DMS153 (cell line): ENCODE measurements around the gene VAPA.

Experiments used
- DNase-seq: peaks from one replicate; lab custom pipeline; 2025; lab: John Stamatoyannopoulos, UW

The VAPA gene

DNA sequence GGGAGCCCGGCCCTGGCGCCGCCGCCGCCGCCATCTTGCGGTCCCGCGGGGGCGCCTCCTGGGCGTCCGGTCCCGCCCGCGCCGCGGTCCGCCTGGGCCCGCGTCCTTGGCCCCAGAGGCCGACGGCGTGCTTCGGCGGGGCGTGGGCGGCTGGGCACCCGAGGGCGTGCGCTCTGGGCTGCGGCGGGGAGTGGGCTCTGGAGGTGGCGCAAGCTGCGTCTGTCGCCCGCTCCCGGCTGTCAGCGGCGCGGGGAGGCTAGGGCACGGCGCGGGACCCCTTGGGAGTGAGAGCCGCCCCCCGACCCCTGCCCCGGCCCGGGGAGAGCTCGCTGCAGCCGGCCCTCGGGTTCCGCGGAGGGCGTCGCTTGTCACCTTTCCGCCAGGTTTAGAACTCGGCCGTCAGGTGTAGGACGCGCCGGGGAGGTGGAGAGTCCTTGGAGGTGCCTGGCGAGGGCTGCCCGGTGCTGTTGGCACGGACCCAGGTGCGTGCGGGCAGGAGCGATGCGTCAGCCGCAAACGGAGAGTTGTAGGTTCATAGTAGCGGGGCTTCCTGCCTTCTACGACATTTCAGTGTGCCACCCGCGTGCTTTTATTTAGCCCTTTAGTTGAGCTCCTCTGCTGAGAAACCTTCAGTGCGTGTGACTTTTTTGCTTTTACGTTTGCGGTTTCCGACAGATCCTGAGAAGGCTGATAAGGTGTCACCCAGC is 921 bp downstream of the VAPA start:
- peak; percentile 9 for DNase-seq

DNA sequence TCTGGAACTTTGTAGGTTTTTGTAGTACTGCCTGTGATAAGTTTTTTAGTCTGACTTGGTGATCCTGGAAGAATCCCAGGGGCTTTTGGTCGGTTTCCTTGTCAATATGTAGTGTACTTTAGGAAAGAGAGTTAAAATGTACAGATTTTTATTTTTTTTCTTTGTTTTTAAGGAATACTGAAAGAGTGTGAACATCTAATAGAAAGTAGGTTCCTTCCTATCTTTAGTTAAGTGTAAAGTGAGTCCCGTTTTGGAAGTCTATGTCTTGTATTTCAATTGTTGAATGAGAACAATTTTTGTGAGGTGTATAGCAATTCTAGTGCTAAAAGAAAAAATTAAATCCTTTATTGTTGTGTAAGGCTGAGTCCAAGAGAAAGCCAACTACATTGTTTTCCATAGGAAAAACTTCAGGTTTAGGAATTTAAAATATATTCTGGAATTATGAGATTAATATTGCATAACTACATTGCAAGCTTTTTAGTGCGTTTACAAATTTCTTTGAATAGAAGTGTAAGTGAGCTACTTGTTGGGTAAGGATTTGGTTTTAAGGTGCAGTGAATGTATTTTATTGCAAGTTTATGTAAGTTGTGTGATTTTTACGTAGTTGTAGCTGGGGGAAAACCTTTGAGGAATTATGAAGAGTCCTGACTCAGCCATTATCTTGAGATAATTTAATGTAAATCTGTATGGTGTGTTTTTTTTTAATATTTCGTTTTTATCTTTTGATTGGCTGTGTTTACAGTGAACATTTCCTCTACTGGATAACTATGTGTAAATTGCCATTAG is 1.7 kb downstream of the VAPA start:
- no peak for DNase-seq

DNA sequence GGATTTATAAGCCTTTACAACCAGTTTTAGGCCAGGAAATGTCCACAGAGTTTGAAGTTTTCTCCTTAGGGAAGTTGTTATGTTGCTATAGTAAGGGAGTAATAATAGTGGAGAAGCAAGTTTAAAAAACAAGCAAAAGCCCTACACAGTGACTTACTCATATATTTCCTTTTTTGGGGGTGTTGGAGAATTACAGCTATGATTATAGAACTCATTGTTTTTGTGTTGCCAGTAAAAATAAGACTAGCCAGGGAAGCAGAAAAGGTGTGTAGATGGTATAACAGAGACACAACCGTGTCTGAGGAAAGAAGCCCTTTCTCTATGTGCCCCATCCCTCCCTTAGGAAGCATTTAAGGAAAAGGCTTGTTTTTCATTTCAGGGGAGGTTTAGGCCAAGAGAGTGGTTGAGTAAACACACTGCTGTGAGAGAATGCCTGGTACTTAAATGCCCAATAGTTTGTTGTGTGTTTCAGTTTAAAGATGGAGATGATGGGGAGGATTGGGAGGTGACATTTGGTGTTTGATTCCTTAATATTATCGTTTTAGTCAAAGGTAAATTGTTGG is 2.3 kb downstream of the VAPA start:
- DNase-seq, result no peak

DNA sequence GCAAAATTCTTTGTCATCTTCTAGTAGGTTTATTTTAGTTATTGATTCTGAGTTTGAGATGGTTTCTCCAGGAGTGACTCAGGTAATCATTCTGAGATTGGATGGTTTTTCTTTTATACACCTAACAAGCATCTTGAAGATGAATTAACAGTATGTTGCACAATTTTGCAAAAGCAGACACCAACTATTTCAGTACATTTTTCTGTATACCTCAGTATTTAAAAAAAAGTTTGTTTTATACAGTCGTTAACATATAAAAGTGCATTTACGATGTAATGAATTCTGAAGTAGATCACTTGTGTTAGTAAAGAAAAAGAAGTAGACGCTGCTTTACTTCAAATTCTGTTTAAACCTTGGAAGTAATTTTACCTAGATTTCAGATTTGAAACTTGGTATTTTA is 3.0 kb downstream of the VAPA start:
- DNase-seq, result no peak

DNA sequence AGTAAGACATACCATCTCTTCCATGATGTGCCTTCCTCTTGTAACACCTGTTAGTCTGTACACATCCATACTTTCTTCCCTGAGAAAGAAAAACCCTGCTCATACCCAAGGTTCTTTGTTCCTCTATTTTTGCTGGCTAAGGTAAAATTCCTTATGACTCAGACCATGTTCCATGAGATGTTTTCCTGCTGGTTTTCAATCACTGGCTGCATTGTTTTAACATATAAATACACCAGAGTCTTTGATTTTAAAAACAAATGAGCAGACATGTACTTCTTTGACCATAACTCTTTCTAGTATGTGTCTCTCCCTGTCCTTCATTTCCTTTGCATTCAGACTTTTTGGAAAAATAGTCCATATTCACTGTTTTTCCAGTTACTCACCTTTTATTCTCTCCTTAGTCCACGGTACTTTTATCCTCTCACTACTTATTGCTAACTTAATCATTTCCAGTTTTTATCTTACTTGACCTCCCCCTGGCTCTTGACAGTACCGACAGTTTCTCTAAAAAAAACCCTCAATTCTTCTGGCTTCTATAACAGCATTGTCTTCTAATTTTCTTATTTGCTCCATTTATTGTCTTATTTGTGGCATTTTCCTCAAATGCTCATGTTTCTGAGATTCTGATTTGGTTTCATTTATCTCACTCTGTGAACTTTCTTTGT is 4.3 kb downstream of the VAPA start:
- no peak for DNase-seq

DNA sequence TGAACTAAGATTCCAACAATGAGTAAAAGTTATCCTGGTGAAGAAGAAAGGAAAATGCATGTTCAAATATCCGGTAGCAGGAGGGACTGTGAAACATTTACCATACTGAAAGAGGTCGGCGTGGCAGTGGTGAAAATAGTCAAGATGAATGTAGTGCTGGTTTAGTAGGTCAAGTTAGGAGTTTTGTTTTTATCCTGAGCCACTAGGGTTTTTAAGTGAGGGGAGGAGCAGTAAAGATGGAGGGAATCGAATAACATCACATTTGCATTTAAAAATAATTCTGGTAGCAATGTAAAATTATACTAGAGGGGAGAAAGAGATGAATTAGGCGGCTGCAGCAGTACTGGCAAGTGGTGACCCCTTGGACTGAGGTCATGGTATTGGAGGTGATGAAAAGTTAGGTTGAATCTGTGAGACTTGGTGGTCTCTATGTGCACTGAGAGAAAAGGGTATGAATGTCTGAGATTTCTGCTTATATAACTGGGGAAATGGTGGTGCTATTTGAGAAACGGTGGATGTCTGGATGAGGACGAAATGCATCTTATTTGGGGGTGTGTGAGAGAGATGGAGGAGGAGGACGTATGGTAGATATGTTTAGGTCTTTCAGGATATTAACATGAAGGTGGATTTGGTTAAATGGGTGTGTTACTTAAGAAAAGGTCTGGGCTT is 5.9 kb downstream of the VAPA start:
- no peak for DNase-seq

DNA sequence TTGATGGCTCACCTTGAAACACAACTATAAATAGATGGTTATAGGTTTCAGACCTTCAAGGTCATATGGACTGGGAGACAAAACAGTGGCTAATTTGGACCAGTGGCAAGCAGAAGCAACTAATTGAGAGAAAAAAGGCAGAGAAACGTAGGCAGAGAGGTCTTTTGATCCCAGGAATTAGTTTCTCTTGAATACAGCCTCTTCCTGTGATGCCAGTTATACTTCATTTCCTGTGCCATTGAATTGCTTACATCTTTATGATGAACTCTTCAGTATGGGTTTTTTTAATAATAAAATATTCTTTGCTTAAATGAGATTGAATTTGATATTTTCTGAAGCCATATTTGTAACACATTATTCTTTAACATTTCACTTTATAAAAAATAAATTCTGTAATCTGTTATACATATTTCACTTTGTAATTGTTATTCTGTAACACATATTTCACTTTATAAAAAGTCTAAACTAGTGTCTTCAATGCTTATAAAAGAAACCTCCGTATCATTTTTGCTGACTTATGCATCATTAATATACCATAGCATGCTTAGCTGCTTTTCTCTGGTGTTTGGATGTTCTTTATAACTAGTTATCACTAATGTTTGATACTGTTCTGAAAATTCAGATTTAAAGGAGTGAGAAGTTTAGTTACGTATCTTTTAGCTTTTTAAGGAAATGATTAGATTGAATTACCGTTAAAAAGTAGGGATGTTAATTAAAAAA is 8.9 kb downstream of the VAPA start:
- no peak for DNase-seq

DNA sequence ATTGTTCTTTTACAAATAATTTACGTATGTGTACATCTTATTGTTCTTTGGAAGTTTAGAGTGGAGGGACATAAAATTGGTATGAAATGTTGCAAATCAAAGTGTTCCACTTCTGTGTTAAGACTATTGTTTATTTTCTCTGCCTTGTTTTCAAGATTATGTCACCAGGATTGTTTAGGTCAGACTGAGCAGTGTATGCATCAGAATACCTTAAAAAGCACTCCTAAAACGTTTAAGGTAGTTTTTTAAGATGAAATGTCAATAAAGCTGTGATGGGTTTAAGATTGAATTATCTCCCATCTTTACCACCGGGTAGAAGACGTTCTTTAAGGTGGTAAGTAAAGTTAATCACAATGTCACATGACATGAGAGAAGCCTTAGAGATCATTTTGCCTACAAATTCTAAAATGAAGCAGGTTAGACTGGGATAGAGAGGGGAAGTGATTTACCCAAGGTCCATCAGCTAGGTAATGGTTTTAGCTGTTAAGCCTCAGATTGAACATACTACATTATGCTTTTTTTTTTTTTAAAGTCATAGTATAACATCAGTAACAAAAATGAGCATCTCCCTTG is 10.6 kb downstream of the VAPA start:
- no peak for DNase-seq

DNA sequence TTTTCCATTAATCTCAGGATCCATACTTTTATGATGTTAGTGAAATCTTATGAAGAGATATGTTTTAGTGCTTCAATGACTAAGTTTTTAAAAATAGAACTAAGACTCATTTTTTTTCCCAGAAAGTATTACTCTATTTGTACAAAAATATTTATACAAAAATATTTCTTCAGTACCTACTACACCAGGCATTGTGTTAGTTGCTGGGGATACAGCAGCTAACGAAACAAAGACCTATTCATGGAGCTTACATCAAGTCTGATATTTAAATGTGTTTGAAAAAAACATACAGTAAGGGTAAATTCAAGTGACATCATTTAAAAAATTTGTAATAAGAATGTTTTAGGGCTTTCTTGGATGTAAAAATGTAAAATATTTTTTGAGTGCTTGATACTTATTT is 11.6 kb downstream of the VAPA start:
- no peak for DNase-seq

DNA sequence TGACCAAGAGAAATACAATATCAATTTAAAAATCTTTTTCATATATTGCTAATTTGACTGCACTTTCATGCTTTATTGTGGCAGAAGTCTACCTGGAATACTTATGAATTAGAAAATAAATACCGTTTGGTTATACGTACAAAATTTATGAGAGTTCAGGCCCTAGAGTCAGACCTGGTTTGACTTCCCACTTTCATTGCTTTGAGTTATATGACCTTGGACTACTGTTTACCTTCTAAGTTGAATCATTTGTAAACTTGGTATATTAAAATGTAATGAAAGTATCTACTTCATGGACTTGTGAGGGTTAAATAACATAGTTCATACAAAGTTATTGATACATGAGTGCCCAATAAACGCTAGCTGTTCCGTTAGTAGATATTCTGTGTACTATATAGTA is 12.0 kb downstream of the VAPA start:
- no peak for DNase-seq

DNA sequence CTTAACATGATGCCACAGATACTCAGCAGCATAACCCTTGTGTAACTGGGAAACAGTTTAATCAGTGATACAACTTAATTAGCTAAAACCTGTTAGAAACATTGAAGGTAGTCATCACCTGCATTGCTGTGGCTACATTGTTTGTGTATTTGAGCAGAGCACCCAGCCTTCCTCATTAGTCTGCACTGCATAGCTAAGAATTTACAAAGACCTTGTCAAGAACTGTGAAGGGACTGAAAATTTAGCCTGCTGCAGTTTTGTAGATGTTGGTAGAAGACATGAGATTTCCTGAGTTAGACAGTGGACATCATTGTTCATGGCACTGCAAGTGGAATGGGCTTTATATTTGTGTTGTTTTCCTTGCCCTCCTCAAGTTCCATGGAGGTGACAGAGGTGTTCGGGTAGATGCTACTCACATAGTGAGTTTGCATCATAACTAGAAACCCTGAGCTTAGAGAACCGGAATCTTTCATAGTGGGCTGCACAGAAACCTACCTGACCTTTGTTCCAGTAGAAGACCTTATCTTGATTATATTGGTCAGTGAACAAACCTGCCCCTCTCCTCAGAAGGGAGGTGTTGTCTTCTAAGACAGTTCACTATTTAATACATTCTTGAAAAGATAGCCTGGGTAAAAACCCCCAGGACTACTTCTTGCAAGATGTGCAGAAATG is 12.5 kb downstream of the VAPA start:
- DNase-seq, result no peak

DNA sequence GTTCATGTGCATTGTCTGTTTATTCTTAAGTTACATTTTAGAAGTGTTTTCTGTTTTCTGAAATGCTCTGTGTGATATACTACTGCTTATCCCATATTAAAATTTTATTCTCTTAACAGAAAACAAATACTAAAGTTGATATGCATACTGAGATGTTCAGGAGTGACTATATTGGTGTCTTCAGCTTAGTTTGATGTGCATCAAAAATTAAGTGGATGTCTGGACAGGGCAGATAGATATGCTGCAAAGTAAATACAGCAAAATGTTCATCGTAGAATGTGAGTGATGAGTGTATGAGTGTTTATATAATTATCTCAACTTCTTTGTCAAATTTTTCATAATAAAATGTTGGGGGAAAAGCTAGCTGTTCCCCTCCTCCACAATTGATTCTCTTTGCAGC is 13.2 kb downstream of the VAPA start:
- DNase-seq, result no peak

DNA sequence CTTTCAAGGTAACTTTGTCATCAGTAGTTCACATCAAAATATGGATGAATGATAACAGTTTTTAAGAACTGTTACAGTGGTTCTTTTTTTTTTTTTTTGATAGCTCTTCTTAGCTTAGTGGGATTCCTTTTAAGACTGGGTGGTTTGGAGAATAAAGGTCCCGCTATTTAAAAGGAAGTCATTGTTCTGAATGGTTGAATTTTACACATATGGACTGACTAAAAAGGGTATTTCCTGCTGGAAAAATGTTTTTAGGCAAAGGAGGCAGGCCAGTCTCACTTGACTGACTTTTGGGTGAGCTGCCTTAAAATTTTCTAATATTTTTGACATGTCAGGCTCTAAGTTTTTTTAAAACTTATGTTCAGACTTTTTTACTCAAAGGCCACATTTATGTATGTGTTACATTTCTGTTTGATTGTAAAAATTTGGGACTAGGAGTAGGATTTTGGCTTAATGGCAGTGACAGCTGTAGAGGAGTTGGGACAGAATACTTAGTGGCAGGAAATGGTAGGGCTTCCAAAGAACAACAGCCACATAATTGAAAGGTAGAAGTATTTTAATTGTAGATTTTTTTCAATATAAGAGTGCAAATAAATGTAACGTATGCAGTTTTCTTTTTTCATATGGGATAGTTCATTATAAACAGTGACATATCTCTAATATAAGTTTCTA is 13.7 kb downstream of the VAPA start:
- no peak for DNase-seq

DNA sequence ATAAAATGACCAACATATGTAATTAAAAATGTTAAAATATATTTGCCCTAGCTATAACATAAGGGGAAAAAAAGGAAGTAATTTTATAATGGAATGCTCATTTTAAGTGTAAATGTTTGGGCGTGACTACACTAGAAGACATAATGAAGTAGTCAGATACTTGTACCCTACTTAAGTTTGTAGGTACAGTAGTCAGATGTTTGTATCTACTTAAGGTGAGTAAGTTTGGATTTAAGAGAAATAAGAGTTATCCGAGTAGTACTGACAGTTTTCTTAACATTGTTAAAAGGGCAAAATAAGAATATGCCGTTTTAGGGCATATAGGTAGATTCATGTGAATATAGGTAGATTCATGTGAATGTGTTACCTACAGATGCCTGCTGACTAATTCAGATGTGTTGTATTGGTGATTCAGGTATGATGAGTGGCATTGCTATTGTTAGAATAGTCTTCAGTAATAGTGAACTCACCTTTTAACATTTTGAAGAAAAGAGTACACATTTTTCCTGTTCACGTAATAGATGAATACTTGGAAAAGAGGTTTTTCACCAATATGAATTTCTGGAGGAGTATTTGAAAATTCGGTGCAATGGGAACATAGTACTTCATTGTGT is 14.9 kb downstream of the VAPA start:
- DNase-seq, result no peak

DNA sequence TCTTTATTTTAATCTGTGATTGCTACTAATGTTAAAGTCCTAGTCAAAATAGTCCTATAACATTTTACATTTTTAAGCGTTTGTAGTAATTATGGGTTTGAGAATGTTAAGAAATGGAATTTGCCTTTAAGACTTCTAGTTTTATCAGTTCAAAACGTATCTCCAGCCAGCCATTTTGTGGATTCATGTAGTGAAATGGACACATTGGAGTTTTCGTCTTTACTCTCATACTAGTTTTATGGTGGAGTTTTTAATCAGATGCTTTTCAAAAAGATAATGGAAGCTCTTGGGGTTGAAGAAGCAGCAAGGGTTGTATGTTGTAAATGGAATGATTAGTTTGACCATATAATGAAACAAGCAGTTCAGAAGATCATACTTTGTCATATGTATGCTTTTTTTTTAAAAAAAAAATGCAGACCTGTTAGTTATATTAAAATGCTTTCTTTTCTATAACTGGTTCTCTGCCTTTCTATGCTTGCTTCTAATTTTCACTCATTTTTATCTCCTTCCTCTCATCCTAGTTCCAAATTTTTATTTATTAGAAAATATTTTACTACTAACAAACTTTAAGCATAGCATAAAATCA is 16.6 kb downstream of the VAPA start:
- DNase-seq, result no peak

DNA sequence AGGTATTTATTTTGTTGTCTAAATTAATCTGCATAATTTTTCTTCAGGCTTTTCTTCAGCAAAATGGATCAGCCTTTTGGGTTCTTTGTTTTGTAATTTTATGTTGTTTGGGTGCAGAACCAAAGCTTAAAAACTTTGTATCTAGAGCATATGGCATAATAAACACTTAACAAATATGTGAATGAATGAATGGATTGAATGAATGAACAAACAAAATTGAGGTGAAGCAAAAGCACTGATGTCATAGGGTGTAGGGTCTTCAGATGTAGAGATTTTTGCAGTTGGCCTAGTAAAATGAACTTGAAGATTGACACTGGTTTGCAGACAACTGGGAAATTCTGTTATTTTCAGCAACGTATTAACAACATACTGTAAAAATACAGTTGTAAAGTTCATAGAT is 17.3 kb downstream of the VAPA start:
- DNase-seq, result no peak

DNA sequence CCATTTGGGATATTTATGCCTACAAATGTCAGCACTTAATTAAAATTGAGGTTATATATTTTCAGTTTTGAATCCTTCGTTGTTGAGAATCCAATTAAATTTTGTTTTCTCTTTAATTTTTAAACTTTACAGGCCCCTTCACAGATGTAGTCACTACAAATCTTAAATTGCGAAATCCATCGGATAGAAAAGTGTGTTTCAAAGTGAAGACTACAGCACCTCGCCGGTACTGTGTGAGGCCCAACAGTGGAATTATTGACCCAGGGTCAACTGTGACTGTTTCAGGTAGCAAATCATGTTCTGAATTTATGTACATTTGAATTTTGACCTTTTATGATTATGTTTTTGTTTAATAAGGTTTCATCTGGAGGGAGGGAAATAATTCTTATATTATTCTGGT is 17.9 kb downstream of the VAPA start:
- DNase-seq, result no peak

DNA sequence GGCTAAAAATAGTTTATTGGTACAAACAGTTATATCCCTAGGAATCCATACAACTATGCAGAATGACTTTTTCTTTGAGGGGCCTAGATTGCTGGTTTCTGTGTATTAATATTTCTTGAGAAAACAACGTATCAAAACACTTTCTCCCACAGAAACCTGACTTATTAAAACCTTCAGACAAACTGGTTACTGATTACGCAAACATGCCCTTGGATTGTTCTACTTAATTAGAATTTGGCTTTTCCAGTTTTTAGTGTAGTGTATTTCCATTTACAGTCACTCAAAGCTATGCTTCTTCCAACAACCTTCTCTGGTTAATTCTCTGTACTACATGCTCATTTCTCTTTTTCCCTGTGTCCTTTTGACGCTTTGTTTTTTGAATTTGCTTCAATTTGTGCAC is 20.0 kb downstream of the VAPA start:
- DNase-seq, result no peak

DNA sequence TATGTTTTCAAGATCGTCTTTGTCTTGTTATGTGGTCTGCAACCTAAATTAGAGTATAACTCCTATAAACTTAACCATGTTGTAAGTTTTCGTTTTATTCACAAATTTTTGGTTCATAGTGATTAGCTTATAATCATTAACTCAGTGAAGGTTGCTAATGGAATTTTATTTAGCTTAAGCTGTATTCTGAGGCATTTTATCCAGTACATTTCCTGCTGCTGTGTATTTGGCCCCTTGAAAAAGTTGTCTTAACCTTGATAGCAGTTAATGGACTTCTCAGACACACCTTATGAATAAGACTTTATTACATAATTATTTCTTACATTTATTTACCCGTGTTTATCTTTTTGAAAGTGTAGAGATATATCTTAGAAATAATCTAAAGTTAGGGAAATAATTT is 20.5 kb downstream of the VAPA start:
- no peak for DNase-seq
